GM12801 (cell line): ENCODE results near the gene NT5DC1.

Experiments
- CTCF ChIP-seq: IDR thresholded peaks from one replicate; pipeline ENCODE4 v1.5.1; 2011; ENCODE audit warnings: control low read depth; ENCODE audit not compliant: insufficient read length; ENCODE audit errors: extremely low read depth

Gene NT5DC1

GRCh38 chr6:116176596-116176995 is 75.9 kb downstream of the NT5DC1 start:
- no peak for TF ChIP-seq CTCF

- no peak for TF ChIP-seq CTCF
Measured at GRCh38 chr6:116180375-116180774, 79.7 kb downstream of the NT5DC1 start.

- no peak for TF ChIP-seq CTCF
Measured at GRCh38 chr6:116189472-116189871, 88.8 kb downstream of the NT5DC1 start.

- no peak for TF ChIP-seq CTCF
Measured at GRCh38 chr6:116190550-116190949, 89.9 kb downstream of the NT5DC1 start.

- TF ChIP-seq CTCF, result no peak
Measured at GRCh38 chr6:116191881-116192280, 91.2 kb downstream of the NT5DC1 start.

GRCh38 chr6:116192786-116193185 is 92.1 kb downstream of the NT5DC1 start:
- TF ChIP-seq CTCF, result no peak

- no peak for TF ChIP-seq CTCF
Measured at GRCh38 chr6:116196841-116197240, 96.2 kb downstream of the NT5DC1 start.
